ENCODE results near the gene ZSWIM8.
A peak's percentile ranks its signal among the peaks of the same experiment; 100 is the strongest.

ZSWIM8 gene

DNA sequence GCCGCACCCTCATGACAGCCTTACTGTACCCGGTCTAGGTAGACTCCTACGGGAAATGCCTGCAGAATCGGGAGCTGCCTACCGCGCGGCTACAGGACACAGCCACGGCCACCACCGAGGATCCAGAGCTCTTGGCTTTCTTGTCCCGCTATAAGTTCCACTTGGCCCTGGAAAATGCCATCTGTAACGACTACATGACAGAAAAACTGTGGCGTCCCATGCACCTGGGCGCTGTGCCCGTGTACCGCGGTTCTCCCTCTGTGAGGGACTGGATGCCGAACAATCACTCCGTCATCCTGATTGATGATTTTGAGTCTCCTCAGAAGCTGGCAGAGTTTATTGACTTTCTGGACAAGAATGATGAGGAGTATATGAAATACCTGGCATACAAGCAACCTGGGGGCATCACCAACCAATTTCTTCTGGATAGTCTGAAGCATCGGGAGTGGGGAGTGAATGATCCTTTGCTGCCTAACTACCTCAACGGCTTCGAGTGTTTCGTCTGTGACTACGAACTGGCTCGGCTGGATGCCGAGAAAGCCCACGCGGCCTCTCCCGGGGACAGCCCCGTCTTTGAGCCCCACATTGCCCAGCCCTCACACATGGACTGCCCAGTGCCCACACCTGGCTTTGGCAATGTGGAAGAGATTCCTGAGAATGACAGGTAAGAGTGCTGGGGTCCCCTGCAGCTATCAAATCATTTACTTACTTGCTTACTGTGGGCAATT, 12.1 kb upstream of the ZSWIM8 start:
- Histone ChIP-seq H3K27me3 (ENCODE audit: control insufficient read depth in 1 of 2, insufficient read depth in 2 of 2, low read length in 2 of 2) (no peaks in the 10 kb centered on the region), H3K36me3 (ENCODE audit: control insufficient read depth in 2 of 2, insufficient read depth in 2 of 2, low read length in 2 of 2) (peaks cover 35 to 42% of the 10 kb centered on the region in 2 donors), H3K27ac (ENCODE audit: low read length) (peak overlapping the region; percentile 91), H3K9me3 (ENCODE audit: control insufficient read depth in 2 of 2, low read length in 2 of 2) (no peaks in the 10 kb centered on the region), H3K4me3 (ENCODE audit: low read length in 2 of 2) (peak overlapping the region; percentile 93 to 96), H3K4me1 (ENCODE audit: control insufficient read depth, insufficient read depth, low read length) (peaks cover 36% of the 10 kb centered on the region), H3K9ac (ENCODE audit: low read length in 2 of 2) (peak overlapping the region; percentile 79 to 89)

DNA sequence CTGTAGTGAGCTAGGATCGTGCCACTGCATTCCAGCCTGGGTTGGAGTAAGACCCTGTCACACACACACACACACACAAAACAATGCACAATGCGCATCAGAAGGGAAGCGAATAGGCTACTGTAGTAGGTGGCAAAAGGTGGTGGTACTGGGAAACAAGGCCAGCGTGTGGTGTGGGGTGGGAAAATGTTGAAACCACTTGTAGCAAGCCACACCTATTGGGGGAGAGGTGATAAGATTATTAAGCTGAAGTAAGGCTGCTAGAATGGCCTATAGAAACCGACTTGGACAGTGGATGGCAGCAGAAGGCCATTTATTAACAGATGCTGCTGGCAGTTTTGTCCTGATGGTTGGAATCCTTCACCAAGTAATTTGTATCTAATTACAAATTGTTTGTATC, 10.8 kb upstream of the ZSWIM8 start:
- Histone ChIP-seq H3K9me3 (ENCODE audit: control insufficient read depth in 2 of 2, low read length in 2 of 2) (no peaks in the 10 kb centered on the region), H3K4me1 (ENCODE audit: control insufficient read depth, insufficient read depth, low read length) (peaks cover 36% of the 10 kb centered on the region), H3K27ac (ENCODE audit: low read length) (no peak overlapping the region), H3K9ac (ENCODE audit: low read length in 2 of 2) (peak overlapping the region; percentile 41 to 42), H3K4me3 (ENCODE audit: low read length in 2 of 2) (peak overlapping the region in 1 of 2 donors; percentile 57), H3K36me3 (ENCODE audit: control insufficient read depth in 2 of 2, insufficient read depth in 2 of 2, low read length in 2 of 2) (peaks cover 24 to 30% of the 10 kb centered on the region in 2 donors), H3K27me3 (ENCODE audit: control insufficient read depth in 1 of 2, insufficient read depth in 2 of 2, low read length in 2 of 2) (no peaks in the 10 kb centered on the region)

DNA sequence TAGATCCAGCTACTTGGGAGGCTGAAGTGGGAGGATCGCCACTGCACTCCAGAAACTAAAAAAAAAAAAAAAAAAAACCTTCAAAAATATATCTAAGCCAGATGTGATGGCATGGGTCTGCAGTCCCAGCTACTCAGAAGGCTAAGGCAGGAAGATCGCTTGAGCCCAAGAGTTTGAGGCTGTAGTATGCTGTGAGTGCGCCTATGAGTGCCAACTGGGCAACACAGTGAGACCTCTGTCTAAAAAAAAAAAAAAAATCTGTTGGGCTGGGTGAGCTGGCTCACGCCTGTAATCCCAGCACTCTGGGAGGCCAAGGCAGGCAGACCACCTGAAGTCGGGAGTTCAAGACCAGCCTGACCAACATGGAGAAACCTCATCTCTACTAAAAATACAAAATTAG, 6.4 kb upstream of the ZSWIM8 start:
- Histone ChIP-seq H3K36me3 (ENCODE audit: control insufficient read depth in 2 of 2, insufficient read depth in 2 of 2, low read length in 2 of 2) (peaks cover 11 to 14% of the 10 kb centered on the region in 2 donors), H3K27me3 (ENCODE audit: control insufficient read depth in 1 of 2, insufficient read depth in 2 of 2, low read length in 2 of 2) (no peaks in the 10 kb centered on the region), H3K4me1 (ENCODE audit: control insufficient read depth, insufficient read depth, low read length) (peaks cover 39% of the 10 kb centered on the region)

DNA sequence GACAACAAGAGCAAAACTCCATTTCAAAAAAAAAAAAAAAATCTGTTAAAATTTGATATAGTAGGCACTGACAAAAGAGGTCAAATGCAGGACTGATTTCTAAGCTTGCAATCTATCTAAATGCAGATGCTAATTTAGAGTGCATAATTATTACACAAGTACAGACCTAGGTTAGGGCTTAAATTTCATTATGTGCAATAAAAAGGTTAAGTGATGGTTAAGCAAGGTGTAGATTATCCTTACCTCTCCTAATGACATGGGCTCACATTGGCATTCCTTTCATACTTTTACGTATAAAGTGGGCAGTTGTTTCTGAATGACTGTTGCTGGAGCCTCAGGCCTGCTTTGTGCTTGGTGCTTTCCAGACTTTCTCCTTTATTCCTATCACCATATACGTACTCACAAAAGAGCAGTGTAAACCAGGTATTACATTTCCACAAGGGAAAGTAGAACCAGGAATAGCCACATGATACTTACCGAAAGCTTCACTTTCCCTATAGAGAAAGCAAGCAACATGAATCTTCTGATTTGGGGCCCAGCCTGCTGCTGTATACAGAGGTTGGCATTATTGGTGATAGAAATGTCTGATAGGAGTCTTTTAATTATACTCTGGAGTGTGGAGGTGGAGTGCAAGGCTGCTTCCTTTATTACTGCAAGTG, 5.7 kb upstream of the ZSWIM8 start:
- no peak overlapping the region for H3K27ac ChIP-seq (ENCODE audit: low read length)
- H3K9me3 ChIP-seq (ENCODE audit: control insufficient read depth in 2 of 2, low read length in 2 of 2), result no peaks in the 10 kb centered on the region
- H3K4me3 ChIP-seq (ENCODE audit: low read length in 2 of 2), result no peak overlapping the region
- H3K36me3 ChIP-seq (ENCODE audit: control insufficient read depth in 2 of 2, insufficient read depth in 2 of 2, low read length in 2 of 2), result peaks cover 11 to 14% of the 10 kb centered on the region in 2 donors
- H3K9ac ChIP-seq (ENCODE audit: low read length in 2 of 2), result no peak overlapping the region
- no peaks in the 10 kb centered on the region for H3K27me3 ChIP-seq (ENCODE audit: control insufficient read depth in 1 of 2, insufficient read depth in 2 of 2, low read length in 2 of 2)
- peaks cover 33% of the 10 kb centered on the region for H3K4me1 ChIP-seq (ENCODE audit: control insufficient read depth, insufficient read depth, low read length)

More for the DNA sequence above, 6.4 kb upstream of the ZSWIM8 start:
- H3K4me3 ChIP-seq (ENCODE audit: low read length in 2 of 2), result no peak overlapping the region
- no peaks in the 10 kb centered on the region for H3K9me3 ChIP-seq (ENCODE audit: control insufficient read depth in 2 of 2, low read length in 2 of 2)
- no peak overlapping the region for H3K27ac ChIP-seq (ENCODE audit: low read length)
- H3K9ac ChIP-seq (ENCODE audit: low read length in 2 of 2), result no peak overlapping the region

DNA sequence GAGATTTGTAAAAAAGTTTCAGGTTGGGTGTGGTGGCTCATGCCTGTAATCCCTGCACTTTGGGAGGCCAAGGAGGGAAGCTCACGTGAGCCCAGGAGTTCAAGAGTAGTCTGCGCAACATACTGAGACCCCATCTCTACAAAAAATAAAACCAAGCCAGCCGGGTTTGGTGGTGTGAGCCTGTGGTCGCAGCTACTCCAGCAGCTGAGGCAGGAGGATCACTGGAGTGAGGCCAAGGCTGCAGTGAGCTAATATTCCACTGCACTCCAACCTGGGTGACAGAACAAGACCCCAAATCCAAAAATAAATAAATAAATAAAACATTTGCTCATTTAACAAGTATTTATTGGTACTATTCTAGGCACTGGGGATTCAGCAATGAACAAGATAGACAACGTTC, 5.1 kb upstream of the ZSWIM8 start:
- H3K9ac ChIP-seq (ENCODE audit: low read length in 2 of 2), result no peak overlapping the region
- H3K27ac ChIP-seq (ENCODE audit: low read length), result no peak overlapping the region
- no peaks in the 10 kb centered on the region for H3K27me3 ChIP-seq (ENCODE audit: control insufficient read depth in 1 of 2, insufficient read depth in 2 of 2, low read length in 2 of 2)
- H3K4me3 ChIP-seq (ENCODE audit: low read length in 2 of 2), result no peak overlapping the region
- H3K36me3 ChIP-seq (ENCODE audit: control insufficient read depth in 2 of 2, insufficient read depth in 2 of 2, low read length in 2 of 2), result peaks cover 10 to 11% of the 10 kb centered on the region in 2 donors
- peaks cover 27% of the 10 kb centered on the region for H3K4me1 ChIP-seq (ENCODE audit: control insufficient read depth, insufficient read depth, low read length)
- H3K9me3 ChIP-seq (ENCODE audit: control insufficient read depth in 2 of 2, low read length in 2 of 2), result no peaks in the 10 kb centered on the region

DNA sequence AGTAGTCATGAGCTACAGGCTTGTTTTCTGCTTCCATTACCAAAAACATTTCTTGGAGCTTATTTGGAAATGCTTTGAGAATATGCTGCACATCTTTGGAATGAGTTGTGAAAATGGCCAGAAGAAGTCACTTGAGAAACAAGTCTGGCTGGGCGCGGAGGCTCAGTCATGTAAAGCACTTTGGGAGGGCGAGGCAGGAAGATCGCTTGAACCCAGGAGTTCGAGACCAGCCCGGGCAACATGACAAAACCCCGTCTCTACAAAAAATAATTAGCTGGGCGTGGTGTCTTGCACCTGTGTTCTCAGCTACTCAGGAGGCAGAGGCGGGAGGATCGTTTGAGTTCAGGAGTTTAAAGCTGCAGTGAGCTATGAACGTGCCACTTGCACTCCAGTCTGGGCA, 4.4 kb upstream of the ZSWIM8 start:
- H3K9me3 ChIP-seq (ENCODE audit: control insufficient read depth in 2 of 2, low read length in 2 of 2), result no peaks in the 10 kb centered on the region
- no peak overlapping the region for H3K27ac ChIP-seq (ENCODE audit: low read length)
- H3K4me1 ChIP-seq (ENCODE audit: control insufficient read depth, insufficient read depth, low read length), result peaks cover 26% of the 10 kb centered on the region
- H3K27me3 ChIP-seq (ENCODE audit: control insufficient read depth in 1 of 2, insufficient read depth in 2 of 2, low read length in 2 of 2), result no peaks in the 10 kb centered on the region
- H3K9ac ChIP-seq (ENCODE audit: low read length in 2 of 2), result peak overlapping the region; percentile 86 to 91
- H3K4me3 ChIP-seq (ENCODE audit: low read length in 2 of 2), result peak overlapping the region; percentile 89 to 90
- peaks cover 5 to 7% of the 10 kb centered on the region in 2 donors for H3K36me3 ChIP-seq (ENCODE audit: control insufficient read depth in 2 of 2, insufficient read depth in 2 of 2, low read length in 2 of 2)

DNA sequence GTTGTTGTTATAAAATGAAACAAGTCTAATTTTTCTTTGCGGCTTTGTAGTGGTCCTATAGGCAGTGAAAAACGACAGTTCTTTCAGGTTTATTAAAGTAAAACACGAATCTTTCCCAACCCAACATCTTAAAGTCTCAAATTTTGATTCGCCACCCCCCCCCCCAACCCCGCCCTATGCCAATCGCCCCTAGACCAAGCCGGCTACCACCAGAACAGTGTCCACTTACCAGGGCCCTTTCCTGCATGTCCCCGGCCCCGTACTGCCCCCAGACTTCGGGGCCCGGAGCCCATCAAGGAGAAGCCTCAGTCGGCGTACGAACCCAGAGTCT, 3.9 kb upstream of the ZSWIM8 start:
- peaks cover 29% of the 10 kb centered on the region for H3K4me1 ChIP-seq (ENCODE audit: control insufficient read depth, insufficient read depth, low read length)
- H3K27me3 ChIP-seq (ENCODE audit: control insufficient read depth in 1 of 2, insufficient read depth in 2 of 2, low read length in 2 of 2), result no peaks in the 10 kb centered on the region
- H3K4me3 ChIP-seq (ENCODE audit: low read length in 2 of 2), result peak overlapping the region; percentile 89 to 90
- no peaks in the 10 kb centered on the region for H3K9me3 ChIP-seq (ENCODE audit: control insufficient read depth in 2 of 2, low read length in 2 of 2)
- H3K36me3 ChIP-seq (ENCODE audit: control insufficient read depth in 2 of 2, insufficient read depth in 2 of 2, low read length in 2 of 2), result peaks cover 5 to 7% of the 10 kb centered on the region in 2 donors
- H3K27ac ChIP-seq (ENCODE audit: low read length), result peak overlapping the region; percentile 85
- peak overlapping the region; percentile 86 to 91 for H3K9ac ChIP-seq (ENCODE audit: low read length in 2 of 2)

DNA sequence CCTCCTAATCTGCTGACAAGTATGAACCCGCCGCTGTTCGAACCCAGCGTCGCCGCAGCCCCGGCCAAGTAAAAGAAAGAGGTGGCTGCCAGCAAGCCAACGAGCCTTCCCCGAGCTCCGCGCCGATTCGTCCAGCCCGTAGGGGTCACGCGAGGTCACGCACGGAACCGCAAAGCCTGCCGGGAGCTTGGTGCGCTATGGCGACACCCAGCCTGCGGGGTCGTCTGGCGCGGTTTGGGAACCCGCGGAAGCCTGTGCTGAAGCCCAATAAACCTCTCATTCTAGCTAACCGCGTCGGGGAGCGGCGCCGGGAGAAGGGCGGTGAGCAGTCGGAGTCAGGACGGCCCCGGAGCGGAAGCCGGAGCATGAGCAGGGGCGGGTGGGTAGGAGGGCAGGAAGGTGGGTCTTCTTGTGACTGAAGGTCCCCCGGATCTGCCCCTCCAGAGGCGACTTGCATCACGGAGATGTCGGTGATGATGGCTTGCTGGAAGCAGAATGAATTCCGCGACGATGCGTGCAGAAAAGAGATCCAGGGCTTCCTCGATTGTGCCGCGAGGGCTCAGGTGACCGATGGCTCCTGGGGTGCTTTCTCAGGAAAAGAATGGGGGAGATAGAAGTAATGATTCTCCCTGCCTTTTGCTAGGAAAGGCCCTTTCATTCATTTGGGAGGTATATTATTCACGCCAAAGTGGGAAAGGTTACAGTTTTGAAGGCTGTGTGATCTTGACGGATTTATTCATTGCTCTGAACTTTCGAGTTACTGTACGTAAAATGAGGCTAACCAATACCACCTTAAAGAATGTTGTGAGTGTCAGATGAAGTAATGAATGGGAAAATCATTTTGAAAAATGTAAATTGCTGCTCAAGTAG, 3.3 kb upstream of the ZSWIM8 start, which contains the start of gene CHCHD1:
CHCHD1 (plus strand) TSS at position 170 of the 870 bp plus-strand sequence; CDS start at position 198, 28 bp downstream.
- H3K9me3 ChIP-seq (ENCODE audit: control insufficient read depth in 2 of 2, low read length in 2 of 2), result no peaks in the 10 kb centered on the region
- H3K36me3 ChIP-seq (ENCODE audit: control insufficient read depth in 2 of 2, insufficient read depth in 2 of 2, low read length in 2 of 2), result peaks cover 3 to 4% of the 10 kb centered on the region in 2 donors
- peak within 1 kb of the TSS; percentile 85 for H3K27ac ChIP-seq (ENCODE audit: low read length)
- H3K4me1 ChIP-seq (ENCODE audit: control insufficient read depth, insufficient read depth, low read length), result peaks cover 34% of the 10 kb centered on the region
- peak within 1 kb of the TSS; percentile 89 to 90 for H3K4me3 ChIP-seq (ENCODE audit: low read length in 2 of 2)
- no peaks in the 10 kb centered on the region for H3K27me3 ChIP-seq (ENCODE audit: control insufficient read depth in 1 of 2, insufficient read depth in 2 of 2, low read length in 2 of 2)
- H3K9ac ChIP-seq (ENCODE audit: low read length in 2 of 2), result peak within 1 kb of the TSS; percentile 86 to 91

DNA sequence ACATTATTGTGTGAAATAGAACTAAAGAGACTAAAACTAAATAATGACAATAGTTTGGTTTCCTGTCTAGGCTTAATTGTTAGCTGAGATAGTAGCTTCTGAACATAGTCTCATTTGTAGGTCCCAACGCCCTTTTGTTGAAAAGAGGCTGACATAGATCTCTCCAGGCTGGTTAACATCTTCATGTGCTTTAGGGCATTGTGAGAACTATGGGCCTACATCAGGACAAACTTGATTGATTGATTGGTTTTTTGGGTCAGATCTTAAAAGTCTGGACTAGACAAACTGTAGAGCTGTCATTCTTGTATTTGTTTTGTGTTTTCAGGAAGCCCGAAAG, 2.7 kb upstream of the ZSWIM8 start:
- H3K4me1 ChIP-seq (ENCODE audit: control insufficient read depth, insufficient read depth, low read length), result peaks cover 39% of the 10 kb centered on the region

DNA sequence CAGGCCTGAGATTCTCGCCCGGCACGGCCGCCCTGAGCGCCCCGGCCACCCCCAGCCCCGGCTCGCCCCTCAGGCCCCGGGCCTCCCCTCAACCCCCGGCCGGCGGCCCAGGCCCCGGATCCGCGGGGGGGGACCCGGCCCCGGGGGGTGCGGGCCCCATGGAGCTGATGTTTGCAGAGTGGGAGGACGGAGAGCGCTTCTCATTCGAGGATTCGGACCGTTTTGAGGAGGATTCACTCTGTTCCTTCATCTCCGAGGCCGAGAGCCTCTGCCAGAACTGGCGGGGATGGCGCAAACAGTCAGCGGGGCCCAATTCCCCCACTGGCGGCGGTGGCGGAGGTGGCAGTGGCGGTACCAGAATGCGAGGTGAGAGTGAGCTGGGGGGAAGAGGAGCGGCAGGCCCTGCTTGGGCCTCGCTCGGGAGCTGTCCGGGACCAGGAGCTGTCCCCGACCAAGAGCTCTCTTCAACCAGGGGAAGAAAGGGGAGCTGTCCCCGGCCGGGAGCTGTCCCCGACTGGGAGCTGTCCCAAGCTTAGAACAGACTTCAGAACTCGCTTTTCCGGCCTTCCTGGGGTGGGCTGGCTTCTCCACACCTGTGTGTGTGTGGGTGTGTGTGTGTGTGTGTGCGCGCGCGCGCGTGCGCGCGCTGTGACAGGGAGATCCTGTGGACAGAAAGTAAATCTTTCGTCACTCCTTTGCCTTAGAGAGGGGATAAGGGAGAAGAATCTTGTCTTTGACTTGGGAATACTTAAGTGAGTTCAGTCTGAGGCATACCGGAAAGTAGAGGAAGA, 510 bp downstream of the ZSWIM8 start:
- Histone ChIP-seq H3K27ac (ENCODE audit: low read length) (peak overlapping the region; percentile 76), H3K36me3 (ENCODE audit: control insufficient read depth in 2 of 2, insufficient read depth in 2 of 2, low read length in 2 of 2) (peaks cover 17 to 18% of the 10 kb centered on the region in 2 donors), H3K9me3 (ENCODE audit: control insufficient read depth in 2 of 2, low read length in 2 of 2) (no peaks in the 10 kb centered on the region), H3K27me3 (ENCODE audit: control insufficient read depth in 1 of 2, insufficient read depth in 2 of 2, low read length in 2 of 2) (no peaks in the 10 kb centered on the region), H3K4me3 (ENCODE audit: low read length in 2 of 2) (peak overlapping the region; percentile 85 to 96), H3K9ac (ENCODE audit: low read length in 2 of 2) (peak overlapping the region; percentile 78 to 95), H3K4me1 (ENCODE audit: control insufficient read depth, insufficient read depth, low read length) (peaks cover 40% of the 10 kb centered on the region)

More for the DNA sequence above, 2.7 kb upstream of the ZSWIM8 start:
- peak overlapping the region; percentile 85 for H3K27ac ChIP-seq (ENCODE audit: low read length)
- peak overlapping the region; percentile 86 to 91 for H3K9ac ChIP-seq (ENCODE audit: low read length in 2 of 2)
- H3K9me3 ChIP-seq (ENCODE audit: control insufficient read depth in 2 of 2, low read length in 2 of 2), result no peaks in the 10 kb centered on the region
- H3K27me3 ChIP-seq (ENCODE audit: control insufficient read depth in 1 of 2, insufficient read depth in 2 of 2, low read length in 2 of 2), result no peaks in the 10 kb centered on the region
- peak overlapping the region; percentile 89 to 90 for H3K4me3 ChIP-seq (ENCODE audit: low read length in 2 of 2)
- H3K36me3 ChIP-seq (ENCODE audit: control insufficient read depth in 2 of 2, insufficient read depth in 2 of 2, low read length in 2 of 2), result peaks cover 3 to 4% of the 10 kb centered on the region in 2 donors
